ENCODE data around the gene ALX3. TPM values are rescaled to one million over a fixed set of nuclear protein-coding genes. Genes with fewer than 3 reads are reported as not detected.

The ALX3 gene
- total RNA-seq, 4 donors from 2014 or later = 0.21 to 0.26 TPM; not detected in 2

DNA sequence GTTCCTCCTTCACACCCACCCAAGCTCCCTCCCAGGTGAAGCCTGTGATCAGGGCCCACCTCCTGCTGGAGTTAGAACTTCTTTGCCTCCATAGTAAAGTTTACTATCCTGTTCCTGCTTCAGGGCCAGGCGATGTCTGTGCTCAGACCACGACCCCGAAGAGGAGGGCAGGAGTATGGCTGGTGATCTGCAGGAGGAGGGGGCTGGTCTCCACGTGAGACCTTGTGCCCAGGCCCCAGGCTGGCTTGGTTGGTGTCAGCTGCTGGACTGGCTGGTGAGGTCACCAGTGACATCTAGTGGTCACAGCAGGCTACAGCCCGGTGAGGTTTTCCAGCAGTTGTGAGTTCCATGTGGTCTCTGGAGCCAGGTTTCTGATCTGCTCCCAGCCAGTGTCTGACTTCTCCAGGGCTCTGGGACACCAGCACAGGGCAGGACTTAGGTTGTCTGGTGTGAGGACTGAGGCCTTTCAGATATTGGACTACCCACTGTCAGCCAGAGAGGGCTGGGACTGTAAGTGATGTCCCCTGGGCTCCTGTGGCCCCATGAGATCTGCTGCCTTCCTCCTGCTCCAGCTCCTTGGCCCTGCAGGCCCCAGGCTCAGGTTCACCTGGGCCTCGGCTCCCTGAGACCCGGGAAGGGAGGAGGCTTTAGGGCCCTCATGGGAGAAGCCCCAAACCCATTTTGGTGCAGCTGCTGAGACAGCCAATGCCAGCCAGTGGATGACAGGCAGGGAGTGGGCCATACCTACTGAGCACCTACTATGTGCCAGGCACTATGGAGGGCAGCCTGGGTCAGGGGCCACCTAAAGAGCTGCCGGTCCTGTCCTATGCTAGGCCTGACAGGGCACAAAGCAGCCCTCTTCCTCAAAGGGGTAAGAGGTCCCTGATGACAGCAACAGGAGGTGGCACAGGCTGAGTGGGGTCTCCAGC lies 35.8 kb upstream of the ALX3 start:
- Histone ChIP-seq H3K27ac (no peak overlapping the region), H3K9me3 (no peaks in the 10 kb centered on the region), H3K27me3 (no peaks in the 10 kb centered on the region), H3K4me1 (no peaks in the 10 kb centered on the region), H3K4me3 (no peak overlapping the region), H3K36me3 (no peaks in the 10 kb centered on the region)
- intact Hi-C loops (cut with DNase I; ENCODE audit: low total_unique reads) = loop anchor here (5.0 kb wide), 1 partner anchor 54 kb away; no protein-coding TSS in a partner anchor
- no peak for TF ChIP-seq POLR2A (IDR thresholded peaks at IDR 0.05)
- TF ChIP-seq, protein P1, sequence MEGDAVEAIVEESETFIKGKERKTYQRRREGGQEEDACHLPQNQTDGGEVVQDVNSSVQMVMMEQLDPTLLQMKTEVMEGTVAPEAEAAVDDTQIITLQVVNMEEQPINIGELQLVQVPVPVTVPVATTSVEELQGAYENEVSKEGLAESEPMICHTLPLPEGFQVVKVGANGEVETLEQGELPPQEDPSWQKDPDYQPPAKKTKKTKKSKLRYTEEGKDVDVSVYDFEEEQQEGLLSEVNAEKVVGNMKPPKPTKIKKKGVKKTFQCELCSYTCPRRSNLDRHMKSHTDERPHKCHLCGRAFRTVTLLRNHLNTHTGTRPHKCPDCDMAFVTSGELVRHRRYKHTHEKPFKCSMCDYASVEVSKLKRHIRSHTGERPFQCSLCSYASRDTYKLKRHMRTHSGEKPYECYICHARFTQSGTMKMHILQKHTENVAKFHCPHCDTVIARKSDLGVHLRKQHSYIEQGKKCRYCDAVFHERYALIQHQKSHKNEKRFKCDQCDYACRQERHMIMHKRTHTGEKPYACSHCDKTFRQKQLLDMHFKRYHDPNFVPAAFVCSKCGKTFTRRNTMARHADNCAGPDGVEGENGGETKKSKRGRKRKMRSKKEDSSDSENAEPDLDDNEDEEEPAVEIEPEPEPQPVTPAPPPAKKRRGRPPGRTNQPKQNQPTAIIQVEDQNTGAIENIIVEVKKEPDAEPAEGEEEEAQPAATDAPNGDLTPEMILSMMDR (IDR thresholded peaks at IDR 0.05) = peak; percentile 87 to 92 (median 89)
- peak; percentile 62 to 73 for DNase-seq

DNA sequence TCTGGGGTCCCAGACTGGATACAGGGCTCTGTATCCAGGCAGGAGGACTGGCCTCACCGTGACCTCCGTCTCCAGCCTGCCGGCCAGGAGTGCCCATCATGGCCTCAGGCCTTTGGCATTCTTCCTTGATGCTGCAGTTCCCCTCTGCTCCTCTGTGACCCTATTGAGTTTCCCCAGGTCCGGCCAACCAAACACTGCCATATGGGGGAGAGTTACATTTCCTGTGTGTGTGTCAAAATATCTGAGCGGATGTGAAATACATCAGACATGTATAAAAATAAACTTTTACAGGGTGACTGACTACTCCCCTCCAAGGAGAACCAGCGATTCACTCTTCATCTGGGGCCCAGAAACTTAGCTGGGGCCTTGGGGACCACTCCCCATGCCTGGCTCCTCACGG lies 31.6 kb upstream of the ALX3 start:
- intact Hi-C loops (cut with DNase I; ENCODE audit: low total_unique reads) = no loop called here
- Histone ChIP-seq H3K27ac (no peak overlapping the region), H3K27me3 (no peaks in the 10 kb centered on the region), H3K36me3 (no peaks in the 10 kb centered on the region), H3K4me1 (no peaks in the 10 kb centered on the region), H3K9me3 (no peaks in the 10 kb centered on the region), H3K4me3 (no peak overlapping the region)
- TF ChIP-seq, protein P1 (IDR thresholded peaks at IDR 0.05) = no peak
- no peak for TF ChIP-seq POLR2A (IDR thresholded peaks at IDR 0.05)
- DNase-seq = no peak

- Histone ChIP-seq H3K27me3 (no peaks in the 10 kb centered on the region), H3K27ac (no peak overlapping the region), H3K36me3 (no peaks in the 10 kb centered on the region), H3K9me3 (no peaks in the 10 kb centered on the region), H3K4me1 (no peaks in the 10 kb centered on the region), H3K4me3 (no peak overlapping the region)
- intact Hi-C loops (cut with DNase I; ENCODE audit: low total_unique reads) = no loop called here
- no peak for TF ChIP-seq POLR2A (IDR thresholded peaks at IDR 0.05)
- TF ChIP-seq, protein P1 (IDR thresholded peaks at IDR 0.05) = no peak
- DNase-seq = no peak
Observed at GRCh38 chr1:110100335-110100734, 29.9 kb upstream of the ALX3 start.

DNA sequence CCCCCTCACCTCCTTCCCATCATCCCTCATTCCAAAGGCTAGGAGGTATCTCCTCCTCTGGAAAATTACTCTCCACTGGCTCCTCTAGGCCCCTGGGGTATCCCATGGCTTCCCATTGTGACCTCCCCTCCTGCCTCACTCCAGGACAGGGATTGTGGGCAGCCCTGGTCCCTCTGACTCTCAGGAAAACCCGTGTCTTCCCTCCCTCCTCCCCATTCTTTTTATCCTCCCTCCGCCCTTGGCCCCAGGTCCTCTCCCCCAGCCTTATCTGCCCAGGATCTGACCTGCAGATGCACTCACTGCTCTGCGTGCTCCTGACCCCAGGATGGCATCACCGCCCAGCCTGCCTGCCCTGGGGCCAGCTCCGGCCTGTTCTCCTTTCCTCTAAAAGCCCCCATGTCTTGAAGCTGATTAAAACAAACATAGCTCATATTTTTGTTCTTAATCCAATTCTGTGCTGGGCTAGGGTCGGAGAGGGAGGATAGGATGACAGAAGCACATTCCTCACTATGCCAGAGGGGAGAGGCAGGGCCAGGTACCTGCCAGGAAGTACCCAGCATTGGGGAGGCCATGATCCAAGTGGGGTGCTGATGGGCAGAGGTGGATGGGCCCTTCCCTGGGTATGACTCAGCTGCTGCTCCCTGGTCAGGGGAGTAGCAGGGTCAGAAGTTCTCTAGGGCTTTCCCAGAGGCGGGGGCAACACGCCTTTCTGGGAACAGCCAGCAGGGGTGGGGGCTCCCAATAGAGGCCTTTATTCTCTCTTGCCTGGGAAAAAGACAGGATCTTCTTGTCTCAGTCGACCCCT lies 28.0 kb upstream of the ALX3 start:
- intact Hi-C loops (cut with DNase I; ENCODE audit: low total_unique reads) = no loop called here
- Histone ChIP-seq H3K36me3 (no peaks in the 10 kb centered on the region), H3K4me1 (no peaks in the 10 kb centered on the region), H3K27me3 (no peaks in the 10 kb centered on the region), H3K27ac (no peak overlapping the region), H3K9me3 (no peaks in the 10 kb centered on the region), H3K4me3 (no peak overlapping the region)
- no peak for DNase-seq
- TF ChIP-seq, protein P1 (IDR thresholded peaks at IDR 0.05) = no peak
- TF ChIP-seq POLR2A (IDR thresholded peaks at IDR 0.05) = no peak
